ENCODE data around the gene CMSS1.
"Not testable (repeated sequence)": the region's sequence is repeated elsewhere in the genome, so short reads cannot be mapped to it uniquely, and the experiment has no call there.

DNA sequence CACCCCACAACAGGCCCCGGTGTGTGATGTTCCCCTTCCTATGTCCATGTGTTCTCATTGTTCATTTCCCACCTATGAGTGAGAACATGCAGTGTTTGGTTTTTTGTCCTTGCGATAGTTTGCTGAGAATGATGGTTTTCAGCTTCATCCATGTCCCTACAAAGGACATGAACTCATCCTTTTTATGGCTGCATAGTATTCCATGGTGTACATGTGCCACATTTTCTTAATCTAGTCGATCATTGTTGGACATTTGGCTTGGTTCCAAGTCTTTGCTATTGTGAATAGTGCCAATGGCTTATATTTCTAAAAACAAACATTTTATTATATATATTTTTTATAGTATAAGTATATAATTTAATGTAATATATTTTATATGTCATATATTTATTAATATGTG, 233.9 kb downstream of the CMSS1 start:
- not testable (repeated sequence) for TF ChIP-seq YY1 (tag by site-specific recombination; IDR thresholded peaks at IDR 0.05); ZNF707 (tag by site-specific recombination; IDR thresholded peaks at IDR 0.05); ZNF629 (tag by site-specific recombination; IDR thresholded peaks at IDR 0.05); ZNF23 (tag by site-specific recombination; IDR thresholded peaks at IDR 0.05; ENCODE audit: borderline replicate concordance); ZNF660 (tag by site-specific recombination; IDR thresholded peaks at IDR 0.05); SETDB1 (IDR thresholded peaks at IDR 0.05; ENCODE audit: insufficient read length, low read length); ZNF48 (tag by site-specific recombination; IDR thresholded peaks at IDR 0.05); ZNF488 (tag by site-specific recombination; IDR thresholded peaks at IDR 0.05); CTCF (tag by site-specific recombination; IDR thresholded peaks at IDR 0.05)
- TF ChIP-seq, protein P1, sequence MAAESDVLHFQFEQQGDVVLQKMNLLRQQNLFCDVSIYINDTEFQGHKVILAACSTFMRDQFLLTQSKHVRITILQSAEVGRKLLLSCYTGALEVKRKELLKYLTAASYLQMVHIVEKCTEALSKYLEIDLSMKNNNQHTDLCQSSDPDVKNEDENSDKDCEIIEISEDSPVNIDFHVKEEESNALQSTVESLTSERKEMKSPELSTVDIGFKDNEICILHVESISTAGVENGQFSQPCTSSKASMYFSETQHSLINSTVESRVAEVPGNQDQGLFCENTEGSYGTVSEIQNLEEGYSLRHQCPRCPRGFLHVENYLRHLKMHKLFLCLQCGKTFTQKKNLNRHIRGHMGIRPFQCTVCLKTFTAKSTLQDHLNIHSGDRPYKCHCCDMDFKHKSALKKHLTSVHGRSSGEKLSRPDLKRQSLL (tag by site-specific recombination; IDR thresholded peaks at IDR 0.05) = not testable (repeated sequence)
- TF ChIP-seq, protein P2, sequence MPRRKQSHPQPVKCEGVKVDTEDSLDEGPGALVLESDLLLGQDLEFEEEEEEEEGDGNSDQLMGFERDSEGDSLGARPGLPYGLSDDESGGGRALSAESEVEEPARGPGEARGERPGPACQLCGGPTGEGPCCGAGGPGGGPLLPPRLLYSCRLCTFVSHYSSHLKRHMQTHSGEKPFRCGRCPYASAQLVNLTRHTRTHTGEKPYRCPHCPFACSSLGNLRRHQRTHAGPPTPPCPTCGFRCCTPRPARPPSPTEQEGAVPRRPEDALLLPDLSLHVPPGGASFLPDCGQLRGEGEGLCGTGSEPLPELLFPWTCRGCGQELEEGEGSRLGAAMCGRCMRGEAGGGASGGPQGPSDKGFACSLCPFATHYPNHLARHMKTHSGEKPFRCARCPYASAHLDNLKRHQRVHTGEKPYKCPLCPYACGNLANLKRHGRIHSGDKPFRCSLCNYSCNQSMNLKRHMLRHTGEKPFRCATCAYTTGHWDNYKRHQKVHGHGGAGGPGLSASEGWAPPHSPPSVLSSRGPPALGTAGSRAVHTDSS (tag by site-specific recombination; IDR thresholded peaks at IDR 0.05) = not testable (repeated sequence)
